HUES48 (cell line): ENCODE results near the gene COPZ1.

Experiments
- H3K27ac ChIP-seq: one replicate; pipeline ENCODE4 v1.7.0; 2013; ENCODE audit warnings: low read depth, low read length, inconsistent platforms
- H3K27me3 ChIP-seq: 2 replicates; pipeline ENCODE4 v1.6.1; 2013; ENCODE audit warnings: mild to moderate bottlenecking, low read length; ENCODE audit not compliant: control insufficient read depth, insufficient read depth
- H3K36me3 ChIP-seq: 2 replicates; pipeline ENCODE4 v1.6.1; 2013; ENCODE audit warnings: low read length; ENCODE audit not compliant: control insufficient read depth, insufficient read depth
- H3K4me1 ChIP-seq: 2 replicates; pipeline ENCODE4 v1.6.1; 2013; ENCODE audit warnings: mild to moderate bottlenecking, low read length; ENCODE audit not compliant: control insufficient read depth, insufficient read depth
- H3K4me3 ChIP-seq: 2 replicates; pipeline ENCODE4 v1.5.1; 2013; ENCODE audit warnings: mild to moderate bottlenecking, low read depth, low read length
- H3K9ac ChIP-seq: 2 replicates; pipeline ENCODE4 v1.6.1; 2013; ENCODE audit warnings: mild to moderate bottlenecking, low read depth, low read length, moderate library complexity
- H3K9me3 ChIP-seq: 2 replicates; pipeline ENCODE4 v1.6.1; 2013; ENCODE audit warnings: low read length; ENCODE audit not compliant: control insufficient read depth, insufficient read depth

The COPZ1 gene

DNA sequence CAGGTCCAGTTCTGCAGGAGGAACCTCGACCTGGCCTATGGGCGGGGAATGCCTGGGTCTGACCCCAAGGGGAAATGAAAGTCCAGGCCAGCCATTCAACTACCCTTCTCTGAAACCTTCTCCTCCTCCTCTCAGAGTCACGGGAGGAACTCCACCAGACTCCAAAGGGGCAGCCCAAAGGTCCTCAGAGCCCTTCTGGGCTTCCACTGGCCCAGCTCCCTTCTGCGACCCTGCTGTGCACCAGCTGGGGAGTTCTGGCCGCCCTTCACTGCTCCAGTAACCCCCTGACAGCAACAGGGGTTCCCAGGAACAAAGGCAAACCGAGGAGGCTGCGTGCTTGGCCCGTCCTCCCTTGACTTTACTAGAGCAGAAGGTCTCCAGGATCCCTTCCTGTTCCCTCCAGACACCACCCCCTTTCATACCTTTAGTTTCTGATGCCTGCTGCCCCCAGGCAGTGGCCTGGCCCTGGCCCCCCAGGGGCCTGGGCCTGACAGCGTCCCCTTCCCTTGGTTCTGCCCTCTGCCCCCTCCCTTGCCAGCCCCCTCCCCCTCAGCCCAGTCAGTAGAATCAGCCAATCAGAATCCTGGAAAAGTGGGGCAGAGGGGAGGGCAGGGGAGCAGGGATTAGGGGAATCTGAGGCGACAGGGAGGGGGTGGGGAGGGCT is 60.5 kb downstream of the COPZ1 start:
- Histone ChIP-seq H3K27me3 (no peaks in the 10 kb centered on the region), H3K4me1 (peaks cover 61% of the 10 kb centered on the region), H3K9me3 (no peaks in the 10 kb centered on the region), H3K36me3 (0 out of 2 replicates have a peak, but pooled peaks cover 2% of the 10 kb centered on the region), H3K27ac (peak overlapping the region; percentile 9), H3K9ac (no peak overlapping the region), H3K4me3 (peak overlapping the region; percentile 23; the same call in 1 of the 2 replicates)

DNA sequence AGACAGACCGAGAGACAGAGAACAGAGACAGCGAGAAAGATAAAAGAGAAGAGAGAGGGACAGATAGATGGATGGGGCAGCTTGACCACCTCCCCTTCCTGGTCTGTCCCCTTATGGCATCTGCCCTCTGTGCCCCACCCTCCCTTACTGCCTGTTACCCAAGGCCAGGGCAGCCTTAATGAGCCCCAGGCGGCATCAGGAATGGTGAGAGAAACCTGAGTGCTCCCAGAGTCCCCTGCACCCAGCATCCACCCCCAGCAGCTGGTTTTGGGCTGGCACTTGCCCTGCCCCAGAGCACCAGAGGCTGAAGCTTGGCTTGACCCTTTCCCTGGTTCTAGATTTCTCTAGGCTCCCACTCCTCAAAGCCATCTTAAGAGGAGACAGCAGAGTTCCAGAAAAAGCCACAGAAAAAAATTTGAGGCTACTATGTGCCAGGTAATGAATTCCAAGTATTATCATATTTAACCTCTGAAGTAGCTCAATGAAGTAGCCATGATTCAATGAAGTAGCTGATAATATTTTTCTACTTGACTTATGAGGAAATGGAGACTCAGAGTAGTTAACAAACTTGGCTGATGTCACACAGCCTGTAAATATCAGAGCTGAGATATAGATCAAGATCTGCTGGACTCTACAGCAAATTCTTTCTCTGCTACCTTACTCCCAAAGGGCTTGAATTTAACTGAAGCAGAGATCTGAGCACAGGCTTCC is 61.6 kb downstream of the COPZ1 start:
- H3K9me3 ChIP-seq = no peaks in the 10 kb centered on the region
- no peak overlapping the region for H3K9ac ChIP-seq
- peaks cover 62% of the 10 kb centered on the region for H3K4me1 ChIP-seq
- H3K4me3 ChIP-seq = no peak overlapping the region
- H3K27ac ChIP-seq = peak overlapping the region; percentile 60
- H3K36me3 ChIP-seq = 0 out of 2 replicates have a peak, but pooled peaks cover 2% of the 10 kb centered on the region
- H3K27me3 ChIP-seq = no peaks in the 10 kb centered on the region

DNA sequence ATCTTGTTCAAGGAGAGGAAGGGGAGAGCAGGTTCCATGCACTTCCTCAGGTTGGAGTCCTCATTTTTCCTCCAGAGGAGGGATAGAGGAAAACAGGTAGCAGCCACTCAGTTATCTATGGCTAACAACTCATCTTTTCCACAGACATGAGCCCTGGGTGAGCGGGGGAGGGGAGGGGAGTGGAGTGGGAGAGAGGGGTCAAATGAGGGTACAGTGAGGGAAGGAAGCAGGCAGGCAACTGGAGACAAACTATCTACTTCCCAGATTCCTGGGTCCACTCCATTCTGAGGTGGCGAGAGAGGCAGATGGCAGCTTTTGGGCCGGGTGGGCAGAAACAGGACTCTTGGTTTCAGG is 62.2 kb downstream of the COPZ1 start:
- Histone ChIP-seq H3K4me3 (no peak overlapping the region), H3K9ac (no peak overlapping the region), H3K9me3 (no peaks in the 10 kb centered on the region), H3K36me3 (0 out of 2 replicates have a peak, but pooled peaks cover 2% of the 10 kb centered on the region), H3K27me3 (no peaks in the 10 kb centered on the region), H3K4me1 (peaks cover 64% of the 10 kb centered on the region), H3K27ac (peak overlapping the region; percentile 60)

DNA sequence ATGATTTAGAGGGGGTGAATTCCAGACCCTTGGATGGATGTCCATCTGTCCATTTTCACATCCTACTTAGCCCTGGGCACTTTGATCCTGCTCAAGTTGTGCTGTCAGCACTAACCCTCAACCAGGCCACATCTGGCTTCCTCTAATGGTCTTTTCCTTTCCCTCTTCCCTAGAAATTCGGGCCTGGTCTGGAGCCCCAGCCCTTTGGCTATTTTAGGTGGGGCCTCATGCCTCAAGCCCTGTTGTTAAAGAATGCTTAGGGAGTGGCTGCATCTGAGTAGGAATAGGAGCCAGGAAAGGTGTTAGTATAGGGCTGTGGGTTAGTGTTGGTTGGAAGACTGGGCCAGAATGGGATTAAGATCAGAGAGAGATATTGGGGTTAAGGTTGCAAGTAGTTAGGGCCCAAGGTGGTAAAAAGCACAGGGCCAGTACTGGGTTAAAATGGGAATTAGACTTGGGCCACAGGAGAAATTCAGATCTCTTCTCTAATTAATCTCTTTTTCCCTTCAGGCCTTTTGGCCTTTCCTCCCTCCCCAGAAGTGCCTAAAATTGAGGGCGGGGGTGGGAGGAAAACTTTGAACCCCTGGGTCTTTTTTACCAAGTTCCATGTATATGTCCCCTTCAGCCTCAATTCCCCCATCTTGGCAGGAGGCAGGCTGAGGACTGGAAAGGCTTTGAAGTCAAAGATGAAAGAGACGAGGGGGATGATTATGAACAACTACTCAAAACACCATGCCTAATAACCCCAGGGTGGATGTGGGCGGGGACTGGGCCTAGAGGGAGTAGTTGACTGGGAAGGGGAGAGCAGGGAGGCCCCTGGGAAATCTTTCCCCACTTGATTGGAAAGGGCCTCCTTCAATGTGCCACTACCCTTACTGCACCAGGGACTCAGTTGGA is 63.6 kb downstream of the COPZ1 start:
- Histone ChIP-seq H3K27me3 (peaks cover 6% of the 10 kb centered on the region; the same call in 1 of the 2 replicates), H3K9me3 (no peaks in the 10 kb centered on the region), H3K4me3 (no peak overlapping the region), H3K4me1 (peaks cover 66% of the 10 kb centered on the region), H3K36me3 (no peaks in the 10 kb centered on the region), H3K9ac (no peak overlapping the region), H3K27ac (peak overlapping the region; percentile 58)

DNA sequence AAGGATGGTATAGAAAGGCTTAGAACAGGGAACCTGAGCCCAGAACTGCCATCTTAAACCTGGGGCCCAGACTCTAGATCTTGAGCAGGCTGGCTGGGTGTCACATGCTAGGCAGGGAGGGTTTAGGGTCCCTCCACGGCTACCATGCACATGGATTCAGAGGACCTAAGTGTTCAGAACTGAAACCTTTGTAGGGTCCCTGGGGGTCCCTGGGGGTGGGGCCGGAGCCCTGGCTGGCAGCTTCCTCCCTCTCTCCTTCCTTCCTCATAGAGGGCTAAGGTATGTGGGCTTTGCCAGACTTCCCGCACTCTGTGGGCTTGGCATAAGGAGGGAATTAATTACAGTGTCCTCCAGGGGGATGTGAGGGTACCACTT is 64.2 kb downstream of the COPZ1 start:
- Histone ChIP-seq H3K4me1 (peaks cover 68% of the 10 kb centered on the region), H3K4me3 (no peak overlapping the region), H3K9me3 (no peaks in the 10 kb centered on the region), H3K27me3 (peaks cover 6% of the 10 kb centered on the region; the same call in 1 of the 2 replicates), H3K36me3 (no peaks in the 10 kb centered on the region), H3K27ac (peak overlapping the region; percentile 43), H3K9ac (no peak overlapping the region)

DNA sequence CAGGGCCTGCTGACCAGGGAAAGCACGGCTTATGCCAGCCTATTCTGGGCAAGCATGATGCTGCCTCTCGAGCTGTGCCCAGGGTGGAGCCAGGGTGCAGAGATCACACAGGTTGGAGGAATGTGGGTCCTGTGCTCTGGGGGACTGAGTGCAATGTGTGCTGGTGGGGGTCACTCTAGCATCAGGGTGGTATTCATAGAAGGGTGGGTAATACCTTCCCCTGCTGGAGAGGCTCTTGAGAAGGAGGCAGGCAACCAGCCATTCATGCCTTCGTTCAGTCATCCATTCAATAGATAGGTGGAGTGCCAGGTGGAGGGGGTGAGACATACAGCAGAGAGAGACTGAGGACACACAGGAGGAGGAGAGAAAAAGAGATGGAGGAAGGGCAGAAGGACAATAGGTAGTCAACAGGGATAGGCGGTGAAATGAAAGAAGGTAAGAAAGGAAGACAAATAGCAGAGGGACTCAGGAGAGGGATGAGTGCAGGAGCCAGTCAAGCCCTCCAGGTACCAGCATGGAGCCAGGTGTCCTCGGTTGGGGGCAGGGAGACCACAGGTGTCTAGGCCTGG is 64.8 kb downstream of the COPZ1 start:
- no peak overlapping the region for H3K27ac ChIP-seq
- peaks cover 6% of the 10 kb centered on the region; the same call in 1 of the 2 replicates for H3K27me3 ChIP-seq
- H3K4me3 ChIP-seq = peak overlapping the region; percentile 84
- peaks cover 62% of the 10 kb centered on the region for H3K4me1 ChIP-seq
- no peak overlapping the region for H3K9ac ChIP-seq
- H3K9me3 ChIP-seq = no peaks in the 10 kb centered on the region
- H3K36me3 ChIP-seq = no peaks in the 10 kb centered on the region

DNA sequence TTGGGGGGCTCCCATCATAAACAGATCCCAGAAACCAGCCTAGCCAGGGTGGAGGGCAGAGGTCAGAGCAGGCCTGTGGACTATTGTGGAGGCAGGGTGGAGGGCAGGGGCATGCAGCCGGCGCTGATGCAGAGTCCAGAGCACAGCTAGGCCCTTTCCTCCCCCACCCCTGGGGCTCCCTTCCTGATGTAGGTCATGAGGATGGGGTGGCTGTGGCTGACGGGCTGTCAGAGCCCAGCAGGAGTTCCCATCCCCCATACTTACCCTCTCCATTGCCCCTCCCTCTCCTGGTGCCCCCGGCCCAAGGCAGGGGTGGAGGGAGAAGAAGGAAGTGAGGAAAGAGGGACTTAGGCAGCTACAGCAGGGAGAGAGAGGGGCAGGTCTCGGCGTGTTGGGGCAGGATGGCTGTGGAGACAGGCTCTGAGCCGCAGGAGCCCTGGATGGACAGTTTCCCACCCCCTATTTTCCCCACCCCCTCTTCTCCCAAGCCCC is 65.3 kb downstream of the COPZ1 start:
- Histone ChIP-seq H3K4me1 (peaks cover 57% of the 10 kb centered on the region), H3K27ac (no peak overlapping the region), H3K9ac (no peak overlapping the region), H3K36me3 (no peaks in the 10 kb centered on the region), H3K9me3 (no peaks in the 10 kb centered on the region), H3K27me3 (peaks cover 6% of the 10 kb centered on the region; the same call in 1 of the 2 replicates), H3K4me3 (peak overlapping the region; percentile 84)

DNA sequence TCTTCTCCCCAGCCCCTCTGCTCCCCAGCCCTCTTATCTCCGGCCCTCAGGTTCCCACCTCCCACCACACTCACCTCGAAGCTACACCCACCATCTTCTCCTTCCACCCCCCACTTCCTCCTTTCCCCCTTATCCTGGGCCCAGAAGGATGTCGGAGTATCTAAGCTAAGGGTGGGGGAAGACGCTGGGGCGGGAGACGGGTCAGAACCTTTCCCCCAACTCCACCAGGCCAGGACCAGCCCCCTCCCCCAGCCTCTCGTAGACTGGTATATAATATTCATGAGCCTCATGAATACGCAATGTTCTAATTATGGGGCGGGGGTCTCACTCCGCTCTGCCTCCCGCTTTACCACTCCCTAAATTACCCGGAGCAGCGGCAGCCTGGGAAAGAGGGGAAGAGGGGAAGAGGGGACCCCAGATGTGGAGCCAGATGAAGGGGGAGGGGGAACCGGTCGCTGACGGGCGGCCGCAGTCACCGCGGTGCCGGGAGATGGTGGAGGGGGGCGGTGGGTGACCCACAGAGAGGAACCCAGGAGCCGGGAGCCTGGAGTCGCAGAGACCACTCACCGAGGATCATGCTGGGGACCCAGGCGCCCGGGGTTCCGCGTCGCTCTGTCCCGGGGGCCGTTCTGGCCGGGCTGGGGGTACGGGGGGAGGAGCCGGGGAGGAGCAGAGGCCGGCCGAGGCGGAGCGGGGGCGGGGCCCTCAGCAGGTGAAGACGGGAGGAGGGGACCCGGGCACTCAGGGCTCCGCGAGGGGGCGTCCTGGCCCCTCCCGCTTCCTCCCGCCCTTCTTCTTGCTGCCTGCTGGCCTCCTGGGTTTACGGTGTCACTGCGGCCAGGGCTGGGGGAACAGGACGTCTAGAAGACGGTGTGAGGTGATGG is 66.0 kb downstream of the COPZ1 start:
- Histone ChIP-seq H3K9ac (no peak overlapping the region), H3K9me3 (no peaks in the 10 kb centered on the region), H3K4me1 (peaks cover 53% of the 10 kb centered on the region), H3K27me3 (peaks cover 6% of the 10 kb centered on the region; the same call in 1 of the 2 replicates), H3K4me3 (peak overlapping the region; percentile 84), H3K27ac (peak overlapping the region; percentile 55), H3K36me3 (peaks cover 3% of the 10 kb centered on the region; the same call in 1 of the 2 replicates)

DNA sequence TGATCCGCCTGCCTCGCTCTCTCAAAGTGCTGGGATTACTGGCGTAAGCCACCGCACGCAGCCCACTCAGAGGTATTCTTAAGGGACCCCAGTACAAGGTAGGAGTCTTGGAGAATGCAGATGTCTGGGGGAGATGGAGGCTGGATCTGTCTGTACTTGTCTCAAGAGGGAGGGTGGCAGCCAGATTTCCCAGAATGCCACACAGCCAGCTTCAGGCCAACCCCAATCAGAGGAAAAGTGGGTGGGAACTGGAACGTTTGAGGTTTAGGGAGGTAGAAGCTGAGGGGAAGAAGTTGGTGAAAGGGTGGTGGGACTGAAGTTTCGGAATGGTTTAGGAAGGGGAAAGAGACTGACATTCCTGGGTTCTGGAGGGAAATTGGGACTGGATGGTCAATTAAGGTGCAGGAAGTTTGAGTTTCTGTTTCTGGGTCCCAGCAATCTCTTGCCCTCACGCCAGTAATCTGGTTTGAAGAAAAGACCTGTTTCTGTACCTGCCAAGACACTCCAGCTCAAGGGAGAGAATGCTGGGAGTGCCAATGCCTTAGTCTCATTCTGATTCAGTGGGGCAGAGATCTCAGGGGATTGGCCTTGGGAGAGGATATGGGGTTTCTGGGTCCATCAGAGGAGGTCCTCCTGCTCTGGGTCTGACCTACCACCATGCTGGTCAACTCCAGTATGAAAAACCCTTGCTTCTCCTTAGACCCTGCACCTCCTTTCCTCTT is 67.7 kb downstream of the COPZ1 start:
- Histone ChIP-seq H3K9ac (no peak overlapping the region), H3K4me3 (no peak overlapping the region), H3K27ac (no peak overlapping the region), H3K36me3 (peaks cover 12% of the 10 kb centered on the region; the same call in 1 of the 2 replicates), H3K27me3 (peaks cover 6% of the 10 kb centered on the region; the same call in 1 of the 2 replicates), H3K9me3 (no peaks in the 10 kb centered on the region), H3K4me1 (peaks cover 35% of the 10 kb centered on the region)
